GM23338 (cell line): ENCODE data around the gene TECTB. TPM values are rescaled to one million over a fixed set of nuclear protein-coding genes. Genes with fewer than 3 reads are reported as not detected.

Experiments used
- ATAC-seq: fragments of 200-7000 bp; cut with Tn5 transposase; 3 replicates; pipeline ENCODE4 v1.9.1; 2020
- DNase-seq: peaks from one replicate; pipeline ENCODE4 v3.0.0-alpha.2; 2015; ENCODE audit warnings: low spot score
- H2AFZ ChIP-seq: fragments of 200-600 bp; sonication (generic); 2 replicates; pipeline ENCODE4 v1.8.0; 2016; ENCODE audit warnings: antibody characterized with exemption, mild to moderate bottlenecking, moderate library complexity
- H3F3A ChIP-seq: fragments of 200-600 bp; sonication (generic); replicated peaks from 2 replicates; pipeline ENCODE4 v1.8.0; 2017; ENCODE audit warnings: antibody characterized with exemption, mixed run types, low read depth
- H3K27ac ChIP-seq: fragments of 200-600 bp; sonication (generic); 2 replicates; pipeline ENCODE4 v1.6.1; 2016; ENCODE audit warnings: low read depth
- H3K27me3 ChIP-seq: fragments of 200-600 bp; sonication (generic); 2 replicates; pipeline ENCODE4 v1.8.0; 2016; ENCODE audit warnings: mild to moderate bottlenecking, mixed run types, moderate library complexity; ENCODE audit not compliant: insufficient read depth
- H3K36me3 ChIP-seq: fragments of 200-600 bp; sonication (generic); 2 replicates; pipeline ENCODE4 v1.8.0; 2016; ENCODE audit warnings: mild to moderate bottlenecking; ENCODE audit not compliant: insufficient read depth
- H3K4me1 ChIP-seq: fragments of 200-600 bp; sonication (generic); 2 replicates; pipeline ENCODE4 v1.8.0; 2016; ENCODE audit warnings: mild to moderate bottlenecking, moderate library complexity; ENCODE audit not compliant: insufficient read depth
- H3K4me2 ChIP-seq: fragments of 200-600 bp; sonication (generic); 2 replicates; pipeline ENCODE4 v1.7.1; 2017; ENCODE audit warnings: mixed run types
- H3K4me3 ChIP-seq: fragments of 200-600 bp; sonication (generic); 2 replicates; pipeline ENCODE4 v1.6.1; 2016; ENCODE audit warnings: mixed run types
- H3K79me2 ChIP-seq: fragments of 200-600 bp; sonication (generic); replicated peaks from 2 replicates; pipeline ENCODE4 v1.8.0; 2017; ENCODE audit warnings: mild to moderate bottlenecking; ENCODE audit not compliant: insufficient read depth
- H3K9me2 ChIP-seq: fragments of 200-600 bp; sonication (generic); 2 replicates; pipeline ENCODE4 v1.8.0; 2017; ENCODE audit not compliant: insufficient read depth
- H4K20me1 ChIP-seq: fragments of 200-600 bp; sonication (generic); replicated peaks from 2 replicates; pipeline ENCODE4 v1.8.0; 2017; ENCODE audit warnings: mild to moderate bottlenecking; ENCODE audit not compliant: insufficient read depth
- H3K27ac Mint-ChIP-seq: 2 replicates; pipeline ENCODE4 v1.8.0; 2020; ENCODE audit warnings: inconsistent platforms, mild to moderate bottlenecking, moderate library complexity, mixed read lengths
- H3K27me3 Mint-ChIP-seq: 3 replicates; pipeline ENCODE4 v1.8.0; 2022; ENCODE audit warnings: low read depth, mild to moderate bottlenecking, moderate library complexity, mixed read lengths, inconsistent platforms; ENCODE audit not compliant: insufficient read depth, poor library complexity
- H3K36me3 Mint-ChIP-seq: 3 replicates; pipeline ENCODE4 v1.8.0; 2021; ENCODE audit warnings: low read depth, mild to moderate bottlenecking, inconsistent platforms, moderate library complexity, mixed read lengths
- H3K4me1 Mint-ChIP-seq: 3 replicates; pipeline ENCODE4 v1.8.0; 2020; ENCODE audit warnings: mild to moderate bottlenecking, inconsistent platforms, mixed read lengths
- H3K4me3 Mint-ChIP-seq: 3 replicates; pipeline ENCODE4 v1.8.0; 2021; ENCODE audit warnings: moderate library complexity, mild to moderate bottlenecking, inconsistent platforms, mixed read lengths
- H3K9me3 Mint-ChIP-seq: 3 replicates; pipeline ENCODE4 v1.8.0; 2020; ENCODE audit warnings: moderate library complexity, mild to moderate bottlenecking, inconsistent platforms, mixed read lengths
- CREB1 ChIP-seq: fragments of 250-450 bp; sonication (Bioruptor Pico); IDR thresholded peaks from 2 replicates; pipeline ENCODE4 v1.5.0; 2020; ENCODE audit warnings: low read depth, mild to moderate bottlenecking, moderate library complexity
- CTCF ChIP-seq, 2 experiments: fragments of 200-600 bp in 1 of 2; sonication (generic) in 1 of 2; conservative IDR thresholded peaks; 2 replicates each; pipeline versions ENCODE4 v1.5.1 to v1.6.1; 2016 to 2017; ENCODE audit warnings: antibody characterized with exemption in 2 of 2, low read depth in 2 of 2, mild to moderate bottlenecking in 2 of 2, moderate library complexity in 1 of 2
- ETS1 ChIP-seq: IDR thresholded peaks from 2 replicates; pipeline ENCODE4 v1.6.1; 2016; ENCODE audit warnings: antibody characterized with exemption
- EZH2 ChIP-seq: fragments of 200-600 bp; sonication (generic); IDR thresholded peaks from one replicate; pipeline ENCODE4 v1.8.0; 2017; ENCODE audit warnings: antibody characterized with exemption, mild to moderate bottlenecking, low read depth; ENCODE audit not compliant: unreplicated experiment
- EZH2phosphoT487 ChIP-seq: fragments of 200-600 bp; sonication (generic); IDR thresholded peaks from one replicate; pipeline ENCODE4 v1.8.1; 2018; ENCODE audit warnings: antibody characterized with exemption; ENCODE audit not compliant: unreplicated experiment
- JUNB ChIP-seq: IDR thresholded peaks from one replicate; pipeline ENCODE4 v1.6.1; 2016; ENCODE audit warnings: antibody characterized with exemption; ENCODE audit not compliant: unreplicated experiment
- NANOG ChIP-seq: IDR thresholded peaks from 2 replicates; pipeline ENCODE4 v1.6.1; 2016; ENCODE audit warnings: antibody characterized with exemption, borderline replicate concordance
- POLR2AphosphoS5 ChIP-seq: IDR thresholded peaks from 2 replicates; pipeline ENCODE4 v1.6.1; 2016; ENCODE audit warnings: antibody characterized with exemption, low read depth
- REST ChIP-seq: IDR thresholded peaks from one replicate; pipeline ENCODE4 v1.6.1; 2018; ENCODE audit warnings: antibody characterized with exemption; ENCODE audit not compliant: unreplicated experiment
- STAT1 ChIP-seq: IDR thresholded peaks from one replicate; pipeline ENCODE4 v1.6.1; 2016; ENCODE audit warnings: antibody characterized with exemption; ENCODE audit not compliant: unreplicated experiment
- ZNF114 ChIP-seq: fragments of 250-450 bp; sonication (Bioruptor Pico); IDR thresholded peaks from 2 replicates; pipeline ENCODE4 v1.5.0; 2020; ENCODE audit warnings: mild to moderate bottlenecking, moderate library complexity
- ZNF331 ChIP-seq: fragments of 250-450 bp; sonication (Bioruptor Pico); IDR thresholded peaks from 2 replicates; pipeline ENCODE4 v1.5.0; 2020; ENCODE audit warnings: low read depth, mild to moderate bottlenecking, moderate library complexity
- ZNF462 ChIP-seq: fragments of 250-450 bp; sonication (Bioruptor Pico); IDR thresholded peaks from 2 replicates; pipeline ENCODE4 v1.5.0; 2020; ENCODE audit warnings: mild to moderate bottlenecking, moderate library complexity
- polyA plus RNA-seq: library from polyadenylated mRNA; unstranded; fragments of >200 nt; fragmentation: Nextera tagmentation; extraction: Ambion mirVana; gene quantifications from 2 replicates; pipeline ENCODE4 v1.2.1, GENCODE V29; 2016
- total RNA-seq: library from RNA; depleted of rRNA; stranded (reverse); fragments of >200 nt; shearing (Covaris generic); gene quantifications from 2 replicates; pipeline ENCODE4 v1.2.3, GENCODE V29; 2014

Gene TECTB
- total and polyA plus RNA-seq, 2 experiments from 2014 or later, result not detected

DNA sequence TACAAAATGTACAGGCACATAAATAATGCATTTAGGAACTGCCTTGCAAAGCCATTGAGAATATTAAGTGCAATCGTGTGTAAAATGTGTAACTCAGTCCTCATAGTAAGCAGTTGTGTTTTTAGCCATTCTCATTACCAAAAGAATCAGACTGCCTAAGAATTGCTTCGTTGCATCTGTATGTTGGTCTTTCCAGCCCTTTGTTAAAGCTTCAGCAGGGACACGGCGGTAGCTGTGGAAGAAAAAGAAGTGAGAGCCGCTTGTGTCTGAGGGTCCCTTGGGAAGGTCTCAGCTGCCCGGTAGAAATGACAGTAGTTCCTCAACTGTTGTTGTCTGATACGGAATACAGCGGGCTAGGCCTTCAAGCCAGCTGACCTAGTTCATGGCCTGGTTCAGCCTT lies 67.9 kb downstream of the TECTB start:
- Histone ChIP-seq H4K20me1 (no peaks in the 10 kb centered on the region), H3K4me3 (no peak overlapping the region), H3K4me1 (no peaks in the 10 kb centered on the region), H2AFZ (no peak overlapping the region), H3K36me3 (no peaks in the 10 kb centered on the region), H3K79me2 (no peaks in the 10 kb centered on the region), H3K9me2 (no peaks in the 10 kb centered on the region), H3K4me2 (no peak overlapping the region), H3K27ac (no peak overlapping the region), H3F3A (no peaks in the 10 kb centered on the region), H3K27me3 (no peaks in the 10 kb centered on the region)
- peaks cover 2% of the 10 kb centered on the region; the same call in 1 of the 3 replicates for H3K4me1 Mint-ChIP-seq
- DNase-seq (no peak), ATAC-seq (no peak)
- no peaks in the 10 kb centered on the region for H3K27me3 Mint-ChIP-seq
- H3K4me3 Mint-ChIP-seq, result no peak overlapping the region
- H3K27ac Mint-ChIP-seq, result no peak overlapping the region
- TF ChIP-seq REST (no peak), NANOG (no peak), ETS1 (no peak), EZH2 (no peak), ZNF462 (CRISPR knock-in tag) (no peak), CREB1 (CRISPR knock-in tag) (no peak), JUNB (no peak), EZH2phosphoT487 (no peak), POLR2AphosphoS5 (no peak), STAT1 (no peak), CTCF (conservative IDR thresholded peaks at IDR 0.05; ENCODE audit: low read depth in 2 of 2) (no peak), ZNF114 (CRISPR knock-in tag) (no peak), ZNF331 (CRISPR knock-in tag) (no peak)
- H3K9me3 Mint-ChIP-seq, result peaks cover 3% of the 10 kb centered on the region; the same call in 1 of the 3 replicates
- H3K36me3 Mint-ChIP-seq, result no peaks in the 10 kb centered on the region
